Peyer's patch (tissue), 4 donors: Measurements from ENCODE around the gene EPHA8.

Source experiments
- CTCF ChIP-seq, 6 experiments: fragments of 450-650 bp in 4 of 6; fragments of 200-600 bp in 2 of 6; sonication (generic) in 1 of 6; IDR thresholded peaks; one replicate each; pipeline ENCODE4 v1.5.1; 2017 to 2019; ENCODE audit warnings: antibody characterized with exemption in 6 of 6, mild to moderate bottlenecking in 3 of 6, moderate library complexity in 1 of 6
- POLR2A ChIP-seq, 2 donors: fragments of 450-650 bp; IDR thresholded peaks; one replicate each; pipeline ENCODE4 v1.5.1; 2017; ENCODE audit warnings: antibody characterized with exemption in 2 of 2, mild to moderate bottlenecking in 2 of 2, moderate library complexity in 2 of 2

- TF ChIP-seq POLR2A (IDR thresholded peaks at IDR 0.05) (no peak), CTCF (IDR thresholded peaks at IDR 0.05) (no peak)
Measured at GRCh38 chr1:22582661-22583635, 19.7 kb downstream of the EPHA8 start.
